IMR-90 (cell line): ENCODE results near the gene CDK14. TPM values are rescaled to one million over a fixed set of nuclear protein-coding genes. Genes with fewer than 3 reads are reported as not detected.

Experiments
- ATAC-seq: fragments of 200-7000 bp; cut with Tn5 transposase; 2 replicates; pipeline ENCODE4 v1.9.1; 2020; ENCODE audit warnings: low read depth, mild to moderate bottlenecking, moderate library complexity
- BruUV-seq: library from RNA; stranded (reverse); fragments of 400-500 nt; replicated peaks from 2 replicates; lab custom pipeline; 2021; lab: Mats Ljungman, UMichigan
- CTCF ChIA-PET: fragments of 300-600 bp; formaldehyde crosslinking; extraction: SDS; loops from one replicate; lab custom pipeline; 2021; ENCODE audit warnings: antibody characterized with exemption; lab: Yijun Ruan, JAX
- POLR2A ChIA-PET: fragments of 300-600 bp; sonication (Branson Sonifier 250); formaldehyde crosslinking; loops from one replicate; lab custom pipeline; 2022; ENCODE audit warnings: antibody characterized with exemption; ENCODE audit not compliant: unreplicated experiment; lab: Charles Lee
- DNase-seq: peaks from one replicate; pipeline ENCODE4 v3.0.0; 2013
- H2AFZ ChIP-seq: replicated peaks from 2 replicates; pipeline ENCODE3; 2013; ENCODE audit warnings: low read length, mild to moderate bottlenecking; ENCODE audit not compliant: poor library complexity
- H2AK5ac ChIP-seq: 2 replicates; pipeline ENCODE4 v1.6.1; 2013; ENCODE audit warnings: low read depth, low read length, inconsistent platforms
- H2AK9ac ChIP-seq: replicated peaks from 2 replicates; pipeline ENCODE3; 2013; ENCODE audit warnings: mild to moderate bottlenecking, low read depth, low read length, moderate library complexity; ENCODE audit not compliant: poor library complexity
- H2BK120ac ChIP-seq: 2 replicates; pipeline ENCODE4 v1.6.1; 2013; ENCODE audit warnings: low read depth, low read length, inconsistent platforms
- H2BK15ac ChIP-seq: 3 replicates; pipeline ENCODE4 v1.6.1; 2013; ENCODE audit warnings: low read depth, low read length, inconsistent platforms
- H2BK20ac ChIP-seq: 2 replicates; pipeline ENCODE4 v1.6.1; 2013; ENCODE audit warnings: low read depth, mild to moderate bottlenecking, inconsistent platforms, low read length, moderate library complexity
- H2BK5ac ChIP-seq: 2 replicates; pipeline ENCODE4 v1.6.1; 2013; ENCODE audit warnings: mild to moderate bottlenecking, low read depth, low read length, inconsistent platforms; ENCODE audit not compliant: poor library complexity, severe bottlenecking
- H3K14ac ChIP-seq: replicated peaks from 2 replicates; pipeline ENCODE4 v1.6.1; 2013; ENCODE audit warnings: low read depth, low read length, inconsistent platforms
- H3K18ac ChIP-seq: 2 replicates; pipeline ENCODE4 v1.6.1; 2013; ENCODE audit warnings: low read depth, low read length, control low read depth
- H3K23ac ChIP-seq: 2 replicates; pipeline ENCODE4 v1.6.1; 2013; ENCODE audit warnings: low read depth, low read length, inconsistent platforms
- H3K27ac ChIP-seq: 2 replicates; pipeline ENCODE4 v1.5.1; 2013; ENCODE audit warnings: mild to moderate bottlenecking, control low read depth, low read length; ENCODE audit not compliant: insufficient read depth
- H3K27me3 ChIP-seq: 2 replicates; pipeline ENCODE4 v1.6.1; 2013; ENCODE audit warnings: low read length; ENCODE audit not compliant: control insufficient read depth, insufficient read depth
- H3K36me3 ChIP-seq: 2 replicates; pipeline ENCODE4 v1.6.1; 2013; ENCODE audit warnings: low read length, mixed read lengths; ENCODE audit not compliant: control insufficient read depth, insufficient read depth
- H3K4ac ChIP-seq: 2 replicates; pipeline ENCODE4 v1.6.1; 2013; ENCODE audit warnings: low read depth, low read length, inconsistent platforms
- H3K4me1 ChIP-seq: 2 replicates; pipeline ENCODE4 v1.6.1; 2013; ENCODE audit warnings: low read length, mixed read lengths; ENCODE audit not compliant: control insufficient read depth, insufficient read depth
- H3K4me2 ChIP-seq: 2 replicates; pipeline ENCODE4 v1.6.1; 2013; ENCODE audit warnings: low read depth, mild to moderate bottlenecking, control low read depth, low read length, moderate library complexity
- H3K4me3 ChIP-seq: 2 replicates; pipeline ENCODE4 v1.5.1; 2013; ENCODE audit warnings: low read depth, mild to moderate bottlenecking, control low read depth, low read length, moderate library complexity; ENCODE audit not compliant: insufficient read depth
- H3K56ac ChIP-seq: 2 replicates; pipeline ENCODE4 v1.6.1; 2013; ENCODE audit warnings: low read length, inconsistent platforms; ENCODE audit not compliant: insufficient read depth; ENCODE audit errors: extremely low read depth
- H3K79me1 ChIP-seq, 2 experiments: 2 replicates each; pipeline ENCODE4 v1.6.1; 2013; ENCODE audit warnings: low read length in 2 of 2, inconsistent platforms in 1 of 2, low read depth in 1 of 2
- H3K9ac ChIP-seq: 2 replicates; pipeline ENCODE4 v1.6.1; 2013; ENCODE audit warnings: low read depth, low read length, control low read depth
- H3K9me1 ChIP-seq: 2 replicates; pipeline ENCODE4 v1.6.1; 2013; ENCODE audit warnings: low read length, inconsistent platforms; ENCODE audit not compliant: insufficient read depth
- H3K9me3 ChIP-seq: 2 replicates; pipeline ENCODE4 v1.6.1; 2013; ENCODE audit warnings: low read length; ENCODE audit not compliant: control insufficient read depth, insufficient read depth
- H4K20me1 ChIP-seq: 2 replicates; pipeline ENCODE4 v1.6.1; 2013; ENCODE audit warnings: low read length, inconsistent platforms; ENCODE audit not compliant: insufficient read depth
- H4K5ac ChIP-seq: 2 replicates; pipeline ENCODE4 v1.6.1; 2013; ENCODE audit warnings: mild to moderate bottlenecking, low read depth, low read length, control low read depth
- H4K8ac ChIP-seq, 2 experiments: 2 replicates each; pipeline ENCODE4 v1.6.1; 2013; ENCODE audit warnings: low read depth in 2 of 2, low read length in 2 of 2, control low read depth in 1 of 2, inconsistent platforms in 1 of 2
- H4K91ac ChIP-seq: 2 replicates; pipeline ENCODE4 v1.6.1; 2013; ENCODE audit warnings: low read depth, low read length, inconsistent platforms; ENCODE audit not compliant: insufficient read depth
- BHLHE40 ChIP-seq: fragments of 150-350 bp; IDR thresholded peaks from 2 replicates; pipeline ENCODE4 v1.6.1; 2016; ENCODE audit warnings: mild to moderate bottlenecking, low read depth, low read length
- CEBPB ChIP-seq: IDR thresholded peaks from 2 replicates; pipeline ENCODE4 v1.6.1; 2012; ENCODE audit warnings: low read depth, low read length, improper control_type of control experiment
- CHD1 ChIP-seq: IDR thresholded peaks from 2 replicates; pipeline ENCODE4 v1.6.1; 2012; ENCODE audit warnings: low read depth, low read length, improper control_type of control experiment
- FOS ChIP-seq: fragments of 150-350 bp; IDR thresholded peaks from 2 replicates; pipeline ENCODE4 v1.6.1; 2016; ENCODE audit warnings: low read depth, low read length
- MAFK ChIP-seq: IDR thresholded peaks from 2 replicates; pipeline ENCODE4 v1.6.1; 2012; ENCODE audit warnings: low read depth, low read length, improper control_type of control experiment
- MAZ ChIP-seq: IDR thresholded peaks from 2 replicates; pipeline ENCODE4 v1.6.1; 2012; ENCODE audit warnings: low read depth, mild to moderate bottlenecking, low read length, improper control_type of control experiment, moderate library complexity, borderline replicate concordance
- MXI1 ChIP-seq: IDR thresholded peaks from 2 replicates; pipeline ENCODE4 v1.6.1; 2012; ENCODE audit warnings: low read depth, mild to moderate bottlenecking, low read length, moderate library complexity, borderline replicate concordance
- RAD21 ChIP-seq: IDR thresholded peaks from 2 replicates; pipeline ENCODE4 v1.6.1; 2012; ENCODE audit warnings: low read length, improper control_type of control experiment
- RFX5 ChIP-seq: IDR thresholded peaks from 2 replicates; pipeline ENCODE4 v1.8.0; 2012; ENCODE audit warnings: low read depth, mild to moderate bottlenecking, low read length, moderate library complexity
- WGBS, 2 experiments: methylation state at CpG; one replicate each; pipeline versions ENCODE4 v1.1.5 to v1.1.7; 2013; ENCODE audit warnings: missing lambda C conversion rate in 2 of 2; ENCODE audit not compliant: insufficient read length in 1 of 2; ENCODE audit errors: extremely low coverage in 2 of 2; 5-methylcytosine and 5-hydroxymethylcytosine counted together
- dilution Hi-C: fragments of 300-500 bp; cut with HindIII; formaldehyde crosslinking; loops from one replicate; pipeline ENCODE4 v1.14.3; 2018; ENCODE audit warnings: low sequenced_read_pairs; ENCODE audit not compliant: unreplicated experiment
- in situ Hi-C: fragments of 300-500 bp; cut with MboI; formaldehyde crosslinking; loops from 3 replicates; pipeline ENCODE4 v1.14.3; 2019; ENCODE audit warnings: low sequenced_read_pairs, inconsistent platforms, mixed read lengths
- intact Hi-C: fragments of 100-400 bp; cut with micrococcal nuclease; formaldehyde crosslinking; loops from 2 replicates; pipeline ENCODE4 v1.10.0; 2022
- polyA plus RNA-seq, 3 experiments: library from polyadenylated mRNA; depleted of rRNA; stranded (reverse); fragments of >200 nt; gene quantifications; 2 replicates each; pipeline ENCODE4 v1.2.3, GENCODE V29; 2012; ENCODE audit warnings: low replicate concordance in 1 of 3
- total RNA-seq: library from RNA; depleted of rRNA; stranded (reverse); fragments of >200 nt; gene quantifications from 2 replicates; pipeline ENCODE4 v1.2.3, GENCODE V29; 2012
- TF ChIP-seq, protein P1 (sequence below): conservative IDR thresholded peaks from 2 replicates; pipeline ENCODE4 v1.5.1; 2012; ENCODE audit warnings: mild to moderate bottlenecking, low read depth, low read length, improper control_type of control experiment

CDK14 gene
- total and polyA plus RNA-seq, 2 of the 4 experiments (the other 2 are of a cell fraction) = 10.1 to 29.6 TPM

DNA sequence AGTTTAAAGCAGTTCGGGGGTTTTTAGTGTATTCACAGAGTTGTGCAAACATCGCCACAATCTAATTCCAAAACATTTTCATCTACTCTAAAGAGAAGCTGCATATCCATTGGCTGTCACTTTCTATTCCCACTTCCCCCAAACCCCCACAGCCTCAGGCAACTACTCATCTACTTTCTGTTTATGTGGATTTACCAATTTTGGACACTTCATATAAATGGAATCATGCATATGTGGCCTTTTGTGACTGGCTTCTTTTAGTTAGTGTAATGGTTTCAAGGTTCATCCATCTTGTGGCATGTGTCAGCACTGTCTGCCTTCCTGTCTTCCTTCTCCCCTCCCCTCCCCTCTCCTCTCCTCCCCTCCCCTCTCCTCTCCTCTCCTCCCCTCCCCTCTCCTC lies 589.6 kb downstream of the CDK14 start (continued):
- TF ChIP-seq BHLHE40 = no peak
- TF ChIP-seq FOS = no peak
- TF ChIP-seq RAD21 = no peak

DNA sequence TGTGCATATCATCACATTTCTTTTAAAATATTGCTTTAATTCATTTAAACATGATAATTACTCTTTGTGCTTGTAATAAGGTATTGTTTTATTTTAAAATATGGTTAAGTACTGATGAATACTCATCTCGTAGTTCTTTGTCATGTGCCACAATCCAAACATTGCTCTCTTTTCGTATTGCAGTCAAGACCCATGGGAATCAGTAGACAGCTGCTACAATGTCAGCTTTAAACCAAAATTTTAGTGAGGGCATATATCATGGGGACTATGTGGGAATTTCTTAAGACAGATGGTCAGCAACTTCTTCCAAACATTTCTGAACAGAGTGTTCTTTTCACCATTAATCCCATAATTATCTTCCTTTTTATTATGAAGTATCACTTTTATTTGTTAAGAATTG lies 590.9 kb downstream of the CDK14 start:
- Histone ChIP-seq H4K8ac (no peak overlapping the region), H3K56ac (no peak overlapping the region), H2BK5ac (no peak overlapping the region), H2AK9ac (no peak overlapping the region), H4K5ac (no peak overlapping the region), H2BK15ac (no peak overlapping the region), H3K4me3 (no peak overlapping the region), H3K9ac (no peak overlapping the region), H3K4me1 (peaks cover 9% of the 10 kb centered on the region; the same call in 1 of the 2 replicates), H3K4ac (no peak overlapping the region), H3K9me3 (no peaks in the 10 kb centered on the region), H3K23ac (no peak overlapping the region), H3K14ac (0 out of 2 replicates have a peak overlapping the region, but pooled peaks have one; percentile 14), H3K4me2 (no peak overlapping the region), H3K79me1 (peaks cover 0 to 10% of the 10 kb centered on the region in 2 experiments; a peak in 2 of 4 replicates), H3K27me3 (no peaks in the 10 kb centered on the region), H4K91ac (no peak overlapping the region), H3K36me3 (no peaks in the 10 kb centered on the region), H4K20me1 (no peaks in the 10 kb centered on the region), H3K27ac (no peak overlapping the region), H3K9me1 (peaks cover 2% of the 10 kb centered on the region), H2AK5ac (no peak overlapping the region), H2BK20ac (no peak overlapping the region), H3K18ac (no peak overlapping the region), H2BK120ac (no peak overlapping the region), H2AFZ (no peak overlapping the region)
- in situ Hi-C loops (no loop called here), intact Hi-C loops (no loop called here), dilution Hi-C loops (no loop called here)
- TF ChIP-seq MAFK (no peak), CHD1 (no peak), RFX5 (no peak), MXI1 (no peak), MAZ (no peak), RAD21 (no peak), BHLHE40 (no peak), CEBPB (no peak)
- TF ChIP-seq, protein P1, sequence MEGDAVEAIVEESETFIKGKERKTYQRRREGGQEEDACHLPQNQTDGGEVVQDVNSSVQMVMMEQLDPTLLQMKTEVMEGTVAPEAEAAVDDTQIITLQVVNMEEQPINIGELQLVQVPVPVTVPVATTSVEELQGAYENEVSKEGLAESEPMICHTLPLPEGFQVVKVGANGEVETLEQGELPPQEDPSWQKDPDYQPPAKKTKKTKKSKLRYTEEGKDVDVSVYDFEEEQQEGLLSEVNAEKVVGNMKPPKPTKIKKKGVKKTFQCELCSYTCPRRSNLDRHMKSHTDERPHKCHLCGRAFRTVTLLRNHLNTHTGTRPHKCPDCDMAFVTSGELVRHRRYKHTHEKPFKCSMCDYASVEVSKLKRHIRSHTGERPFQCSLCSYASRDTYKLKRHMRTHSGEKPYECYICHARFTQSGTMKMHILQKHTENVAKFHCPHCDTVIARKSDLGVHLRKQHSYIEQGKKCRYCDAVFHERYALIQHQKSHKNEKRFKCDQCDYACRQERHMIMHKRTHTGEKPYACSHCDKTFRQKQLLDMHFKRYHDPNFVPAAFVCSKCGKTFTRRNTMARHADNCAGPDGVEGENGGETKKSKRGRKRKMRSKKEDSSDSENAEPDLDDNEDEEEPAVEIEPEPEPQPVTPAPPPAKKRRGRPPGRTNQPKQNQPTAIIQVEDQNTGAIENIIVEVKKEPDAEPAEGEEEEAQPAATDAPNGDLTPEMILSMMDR = no peak
- ChIA-PET CTCF (interaction anchor here (0.6 kb wide), 1 partner anchor 8 kb away, joined by 4 read pairs; no protein-coding TSS in a partner anchor), POLR2A (no interaction called here)
- ATAC-seq = no peak
- BruUV-seq = no TSS peak
- DNase-seq = no peak
- no CpG with 5 or more reads among the region's 2 CpGs for WGBS, 2 experiments
